Measurements from ENCODE around the gene WDFY1. TPM values are rescaled to one million over a fixed set of nuclear protein-coding genes. Genes with fewer than 3 reads are reported as not detected.

The WDFY1 gene
- total and polyA plus RNA-seq, 2 experiments from 2014 or later: 54.5 to 127 TPM

DNA sequence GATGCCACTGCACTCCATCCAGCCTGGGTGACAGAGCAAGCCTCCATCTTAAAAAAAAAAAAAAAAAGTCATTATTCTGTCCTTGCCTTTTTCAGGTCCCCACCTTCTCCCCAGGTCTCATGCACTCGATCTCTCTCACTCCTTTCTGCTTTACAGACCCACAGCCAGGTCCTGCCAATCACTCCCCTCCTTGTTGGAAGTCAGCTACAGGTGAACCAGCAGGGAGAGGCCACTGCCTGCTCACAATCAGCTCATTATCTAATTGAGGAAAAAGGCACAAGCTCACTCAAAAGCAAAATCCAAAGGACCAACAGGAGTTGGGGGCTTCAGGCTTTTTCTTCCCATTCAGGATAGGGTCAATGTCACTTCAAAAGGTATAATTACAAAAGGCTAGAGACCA, 2.0 kb downstream of the WDFY1 start (continued):
- TF ChIP-seq, protein P1, sequence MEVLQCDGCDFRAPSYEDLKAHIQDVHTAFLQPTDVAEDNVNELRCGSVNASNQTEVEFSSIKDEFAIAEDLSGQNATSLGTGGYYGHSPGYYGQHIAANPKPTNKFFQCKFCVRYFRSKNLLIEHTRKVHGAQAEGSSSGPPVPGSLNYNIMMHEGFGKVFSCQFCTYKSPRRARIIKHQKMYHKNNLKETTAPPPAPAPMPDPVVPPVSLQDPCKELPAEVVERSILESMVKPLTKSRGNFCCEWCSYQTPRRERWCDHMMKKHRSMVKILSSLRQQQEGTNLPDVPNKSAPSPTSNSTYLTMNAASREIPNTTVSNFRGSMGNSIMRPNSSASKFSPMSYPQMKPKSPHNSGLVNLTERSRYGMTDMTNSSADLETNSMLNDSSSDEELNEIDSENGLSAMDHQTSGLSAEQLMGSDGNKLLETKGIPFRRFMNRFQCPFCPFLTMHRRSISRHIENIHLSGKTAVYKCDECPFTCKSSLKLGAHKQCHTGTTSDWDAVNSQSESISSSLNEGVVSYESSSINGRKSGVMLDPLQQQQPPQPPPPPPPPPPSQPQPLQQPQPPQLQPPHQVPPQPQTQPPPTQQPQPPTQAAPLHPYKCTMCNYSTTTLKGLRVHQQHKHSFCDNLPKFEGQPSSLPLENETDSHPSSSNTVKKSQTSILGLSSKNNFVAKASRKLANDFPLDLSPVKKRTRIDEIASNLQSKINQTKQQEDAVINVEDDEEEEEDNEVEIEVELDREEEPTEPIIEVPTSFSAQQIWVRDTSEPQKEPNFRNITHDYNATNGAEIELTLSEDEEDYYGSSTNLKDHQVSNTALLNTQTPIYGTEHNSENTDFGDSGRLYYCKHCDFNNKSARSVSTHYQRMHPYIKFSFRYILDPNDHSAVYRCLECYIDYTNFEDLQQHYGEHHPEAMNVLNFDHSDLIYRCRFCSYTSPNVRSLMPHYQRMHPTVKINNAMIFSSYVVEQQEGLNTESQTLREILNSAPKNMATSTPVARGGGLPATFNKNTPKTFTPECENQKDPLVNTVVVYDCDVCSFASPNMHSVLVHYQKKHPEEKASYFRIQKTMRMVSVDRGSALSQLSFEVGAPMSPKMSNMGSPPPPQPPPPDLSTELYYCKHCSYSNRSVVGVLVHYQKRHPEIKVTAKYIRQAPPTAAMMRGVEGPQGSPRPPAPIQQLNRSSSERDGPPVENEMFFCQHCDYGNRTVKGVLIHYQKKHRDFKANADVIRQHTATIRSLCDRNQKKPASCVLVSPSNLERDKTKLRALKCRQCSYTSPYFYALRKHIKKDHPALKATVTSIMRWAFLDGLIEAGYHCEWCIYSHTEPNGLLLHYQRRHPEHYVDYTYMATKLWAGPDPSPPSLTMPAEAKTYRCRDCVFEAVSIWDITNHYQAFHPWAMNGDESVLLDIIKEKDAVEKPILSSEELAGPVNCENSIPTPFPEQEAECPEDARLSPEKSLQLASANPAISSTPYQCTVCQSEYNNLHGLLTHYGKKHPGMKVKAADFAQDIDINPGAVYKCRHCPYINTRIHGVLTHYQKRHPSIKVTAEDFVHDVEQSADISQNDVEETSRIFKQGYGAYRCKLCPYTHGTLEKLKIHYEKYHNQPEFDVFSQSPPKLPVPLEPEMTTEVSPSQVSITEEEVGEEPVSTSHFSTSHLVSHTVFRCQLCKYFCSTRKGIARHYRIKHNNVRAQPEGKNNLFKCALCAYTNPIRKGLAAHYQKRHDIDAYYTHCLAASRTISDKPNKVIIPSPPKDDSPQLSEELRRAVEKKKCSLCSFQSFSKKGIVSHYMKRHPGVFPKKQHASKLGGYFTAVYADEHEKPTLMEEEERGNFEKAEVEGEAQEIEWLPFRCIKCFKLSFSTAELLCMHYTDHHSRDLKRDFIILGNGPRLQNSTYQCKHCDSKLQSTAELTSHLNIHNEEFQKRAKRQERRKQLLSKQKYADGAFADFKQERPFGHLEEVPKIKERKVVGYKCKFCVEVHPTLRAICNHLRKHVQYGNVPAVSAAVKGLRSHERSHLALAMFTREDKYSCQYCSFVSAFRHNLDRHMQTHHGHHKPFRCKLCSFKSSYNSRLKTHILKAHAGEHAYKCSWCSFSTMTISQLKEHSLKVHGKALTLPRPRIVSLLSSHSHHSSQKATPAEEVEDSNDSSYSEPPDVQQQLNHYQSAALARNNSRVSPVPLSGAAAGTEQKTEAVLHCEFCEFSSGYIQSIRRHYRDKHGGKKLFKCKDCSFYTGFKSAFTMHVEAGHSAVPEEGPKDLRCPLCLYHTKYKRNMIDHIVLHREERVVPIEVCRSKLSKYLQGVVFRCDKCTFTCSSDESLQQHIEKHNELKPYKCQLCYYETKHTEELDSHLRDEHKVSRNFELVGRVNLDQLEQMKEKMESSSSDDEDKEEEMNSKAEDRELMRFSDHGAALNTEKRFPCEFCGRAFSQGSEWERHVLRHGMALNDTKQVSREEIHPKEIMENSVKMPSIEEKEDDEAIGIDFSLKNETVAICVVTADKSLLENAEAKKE (CRISPR knock-in tag; IDR thresholded peaks at IDR 0.05): no peak
- no peak for TF ChIP-seq POLR2AphosphoS5 (IDR thresholded peaks at IDR 0.05; ENCODE audit: low read depth)
- TF ChIP-seq ZNF114 (CRISPR knock-in tag; IDR thresholded peaks at IDR 0.05): no peak
- no peak for TF ChIP-seq CREB1 (CRISPR knock-in tag; IDR thresholded peaks at IDR 0.05; ENCODE audit: low read depth)

DNA sequence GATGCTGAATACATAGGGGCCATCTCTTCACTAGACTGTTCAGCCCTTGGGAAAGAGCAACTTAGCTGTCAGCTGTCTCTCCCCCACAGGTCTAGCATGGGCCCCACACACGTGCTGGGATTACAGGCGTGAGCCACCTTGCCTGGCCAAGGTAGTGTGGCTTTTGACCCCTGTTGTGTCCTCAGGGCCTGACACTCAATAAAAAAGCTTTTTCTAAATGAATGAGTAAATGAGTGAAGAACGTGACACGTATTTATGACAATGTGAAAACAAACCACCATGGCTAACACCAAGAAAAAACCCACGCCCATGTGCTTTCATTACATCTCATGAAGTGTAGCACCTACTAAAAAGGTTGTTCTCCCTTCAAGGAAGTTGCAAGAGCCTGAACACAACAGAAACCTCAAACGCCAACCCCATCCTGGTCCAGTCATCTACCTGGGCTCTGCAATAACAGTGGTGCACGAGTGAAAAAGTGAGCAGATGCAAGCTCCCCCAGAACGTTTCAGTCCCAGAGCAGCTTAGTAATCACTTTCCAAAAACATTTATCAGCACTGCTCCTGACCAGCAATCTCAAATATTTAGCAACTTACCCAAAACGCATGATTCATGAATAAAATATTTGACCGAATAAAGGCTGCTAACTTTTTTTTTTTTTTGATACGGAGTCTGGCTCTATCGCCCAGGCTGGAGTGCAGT, 3.4 kb downstream of the WDFY1 start:
- H3K27ac Mint-ChIP-seq: no peak overlapping the region
- no peak for ATAC-seq
- Histone ChIP-seq H4K20me1 (replicated peaks; ENCODE audit: insufficient read depth) (peaks cover 10% of the 10 kb centered on the region; the same call in 1 of the 2 replicates), H3K27me3 (ENCODE audit: insufficient read depth) (no peaks in the 10 kb centered on the region), H3K79me2 (replicated peaks; ENCODE audit: insufficient read depth) (peaks cover 84% of the 10 kb centered on the region), H3K9me2 (ENCODE audit: insufficient read depth) (no peaks in the 10 kb centered on the region), H3K36me3 (ENCODE audit: insufficient read depth) (no peaks in the 10 kb centered on the region), H3K4me1 (ENCODE audit: insufficient read depth) (peaks cover 60% of the 10 kb centered on the region), H3F3A (replicated peaks; ENCODE audit: low read depth) (no peaks in the 10 kb centered on the region), H2AFZ (no peak overlapping the region), H3K4me2 (0 out of 2 replicates have a peak overlapping the region, but pooled peaks have one; percentile 18), H3K4me3 (no peak overlapping the region), H3K27ac (ENCODE audit: low read depth) (no peak overlapping the region)
- H3K9me3 Mint-ChIP-seq: peaks cover 3% of the 10 kb centered on the region; the same call in 1 of the 3 replicates
- peaks cover 49% of the 10 kb centered on the region for H3K4me1 Mint-ChIP-seq
- no peak overlapping the region for H3K4me3 Mint-ChIP-seq
- peaks cover 23% of the 10 kb centered on the region for H3K36me3 Mint-ChIP-seq (ENCODE audit: low read depth)
- peaks cover 4% of the 10 kb centered on the region for H3K27me3 Mint-ChIP-seq (ENCODE audit: insufficient read depth, low read depth, poor library complexity)
- DNase-seq (ENCODE audit: low spot score): no peak
- TF ChIP-seq, protein P1 (CRISPR knock-in tag; IDR thresholded peaks at IDR 0.05): no peak
- TF ChIP-seq, protein P2, sequence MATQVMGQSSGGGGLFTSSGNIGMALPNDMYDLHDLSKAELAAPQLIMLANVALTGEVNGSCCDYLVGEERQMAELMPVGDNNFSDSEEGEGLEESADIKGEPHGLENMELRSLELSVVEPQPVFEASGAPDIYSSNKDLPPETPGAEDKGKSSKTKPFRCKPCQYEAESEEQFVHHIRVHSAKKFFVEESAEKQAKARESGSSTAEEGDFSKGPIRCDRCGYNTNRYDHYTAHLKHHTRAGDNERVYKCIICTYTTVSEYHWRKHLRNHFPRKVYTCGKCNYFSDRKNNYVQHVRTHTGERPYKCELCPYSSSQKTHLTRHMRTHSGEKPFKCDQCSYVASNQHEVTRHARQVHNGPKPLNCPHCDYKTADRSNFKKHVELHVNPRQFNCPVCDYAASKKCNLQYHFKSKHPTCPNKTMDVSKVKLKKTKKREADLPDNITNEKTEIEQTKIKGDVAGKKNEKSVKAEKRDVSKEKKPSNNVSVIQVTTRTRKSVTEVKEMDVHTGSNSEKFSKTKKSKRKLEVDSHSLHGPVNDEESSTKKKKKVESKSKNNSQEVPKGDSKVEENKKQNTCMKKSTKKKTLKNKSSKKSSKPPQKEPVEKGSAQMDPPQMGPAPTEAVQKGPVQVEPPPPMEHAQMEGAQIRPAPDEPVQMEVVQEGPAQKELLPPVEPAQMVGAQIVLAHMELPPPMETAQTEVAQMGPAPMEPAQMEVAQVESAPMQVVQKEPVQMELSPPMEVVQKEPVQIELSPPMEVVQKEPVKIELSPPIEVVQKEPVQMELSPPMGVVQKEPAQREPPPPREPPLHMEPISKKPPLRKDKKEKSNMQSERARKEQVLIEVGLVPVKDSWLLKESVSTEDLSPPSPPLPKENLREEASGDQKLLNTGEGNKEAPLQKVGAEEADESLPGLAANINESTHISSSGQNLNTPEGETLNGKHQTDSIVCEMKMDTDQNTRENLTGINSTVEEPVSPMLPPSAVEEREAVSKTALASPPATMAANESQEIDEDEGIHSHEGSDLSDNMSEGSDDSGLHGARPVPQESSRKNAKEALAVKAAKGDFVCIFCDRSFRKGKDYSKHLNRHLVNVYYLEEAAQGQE (IDR thresholded peaks at IDR 0.05; ENCODE audit: unreplicated experiment): no peak

All from GM23338 (cell line).